Transverse colon (tissue), 4 donors: ENCODE results near the gene G3BP2. TPM values are rescaled to one million over a fixed set of nuclear protein-coding genes. Genes with fewer than 3 reads are reported as not detected.

ENCODE experiments used
- DNase-seq: peaks from one replicate; pipeline ENCODE4 v3.0.0-alpha.2; 2019
- H3K27ac ChIP-seq, 4 donors: fragments of 200-600 bp; sonication (generic); 2 replicates each; pipeline ENCODE4 v1.5.1; 2016 to 2018; ENCODE audit warnings: inconsistent platforms in 4 of 4
- H3K27me3 ChIP-seq: fragments of 200-600 bp; sonication (generic); 2 replicates; pipeline ENCODE4 v1.5.1; 2017; ENCODE audit warnings: inconsistent platforms
- H3K36me3 ChIP-seq, 4 donors: fragments of 200-600 bp; sonication (generic); 2 replicates each; pipeline ENCODE4 v1.5.1; 2017 to 2019; ENCODE audit warnings: inconsistent platforms in 4 of 4
- H3K4me1 ChIP-seq, 4 donors: fragments of 200-600 bp; sonication (generic); 2 replicates each; pipeline ENCODE4 v1.5.1; 2017 to 2020; ENCODE audit warnings: inconsistent platforms in 4 of 4
- H3K4me3 ChIP-seq, 4 donors: fragments of 200-600 bp; sonication (generic); 1 replicate in 1 of 4; 2 replicates in 3 of 4; pipeline versions ENCODE4 v1.5.1 to v1.6.1; 2017 to 2019; ENCODE audit warnings: inconsistent platforms in 4 of 4
- H3K9me3 ChIP-seq, 2 donors: fragments of 200-600 bp; sonication (generic); 2 replicates each; pipeline ENCODE4 v1.5.1; 2017 to 2019; ENCODE audit warnings: inconsistent platforms in 2 of 2
- CTCF ChIP-seq, 5 experiments: fragments of 200-600 bp in 3 of 5; fragments of 450-650 bp in 2 of 5; sonication (generic) in 3 of 5; IDR thresholded peaks; 1 replicate in 2 of 5; 2 replicates in 3 of 5; pipeline ENCODE4 v1.5.1; 2016 to 2017; ENCODE audit warnings: antibody characterized with exemption in 5 of 5, inconsistent platforms in 3 of 5, mild to moderate bottlenecking in 2 of 5, moderate library complexity in 1 of 5
- EP300 ChIP-seq: sonication (generic); formaldehyde crosslinking; IDR thresholded peaks from one replicate; pipeline ENCODE4 v1.6.1; 2017; ENCODE audit warnings: antibody characterized with exemption, low read depth
- POLR2A ChIP-seq: fragments of 450-650 bp; IDR thresholded peaks from one replicate; pipeline ENCODE4 v1.6.1; 2016; ENCODE audit warnings: antibody characterized with exemption, mild to moderate bottlenecking, moderate library complexity
- POLR2AphosphoS5 ChIP-seq, 3 donors: sonication (generic); formaldehyde crosslinking; IDR thresholded peaks; one replicate each; pipeline ENCODE4 v1.6.1; 2016; ENCODE audit warnings: antibody characterized with exemption in 3 of 3
- WGBS, 2 donors: methylation state at CpG; one replicate each; pipeline ENCODE4 v1.1.5; 2018; ENCODE audit warnings: low coverage in 1 of 2; 5-methylcytosine and 5-hydroxymethylcytosine counted together
- in situ Hi-C, 4 donors: fragments of 200-750 bp; cut with MboI; loops; one replicate each; pipeline versions ENCODE4 v1.15.0 to v1.15.1; 2017; ENCODE audit warnings: low sequenced_read_pairs in 3 of 4, low pct_ligation_motif_present in 1 of 4, low pct_unique_long_range_greater_than_20kb in 1 of 4
- intact Hi-C: fragments of 100-400 bp; cut with DNase I; formaldehyde crosslinking; loops from one replicate; pipeline ENCODE4 v1.15.1; 2023; ENCODE audit warnings: low total_unique reads
- total RNA-seq, 4 donors: library from RNA; depleted of rRNA; stranded (reverse); fragments of >200 nt; gene quantifications; one replicate each; pipeline ENCODE4 v1.1.0, GENCODE V29; 2016

The G3BP2 gene
- total RNA-seq, 4 donors from 2014 or later: 50.7 to 110 (median 88.0) TPM

- in situ Hi-C loops: loop anchor here in 1 of 4 donors (10.0 kb wide), 1 partner anchor 46 kb away; the partner anchor contains the start of gene USO1
- H3K36me3 ChIP-seq: no peaks in the 10 kb centered on the region
- no peak overlapping the region for H3K27ac ChIP-seq
- H3K4me1 ChIP-seq: peaks cover 3 to 12% (median 4%) of the 10 kb centered on the region in 4 donors
- no peaks in the 10 kb centered on the region for H3K9me3 ChIP-seq
- no peak for TF ChIP-seq CTCF (IDR thresholded peaks at IDR 0.05)
- no peak for TF ChIP-seq EP300
- TF ChIP-seq POLR2A: no peak
- H3K4me3 ChIP-seq: no peak overlapping the region
- no peaks in the 10 kb centered on the region for H3K27me3 ChIP-seq
- intact Hi-C loops: loop anchor here (5.0 kb wide), 1 partner anchor 43 kb away; the partner anchor contains the start of gene USO1
- no peak for DNase-seq
These were observed 5.8 kb upstream of the G3BP2 start for GRCh38 chr4:75678965-75679364.

GRCh38 chr4:75678473-75678872 is 5.3 kb upstream of the G3BP2 start:
- no peak for TF ChIP-seq POLR2AphosphoS5 (IDR thresholded peaks at IDR 0.05)
- no peak for TF ChIP-seq CTCF (IDR thresholded peaks at IDR 0.05)
- TF ChIP-seq EP300: no peak
- no peak for TF ChIP-seq POLR2A
- Histone ChIP-seq H3K27ac (no peak overlapping the region), H3K4me1 (peaks cover 6 to 16% (median 8%) of the 10 kb centered on the region in 4 donors), H3K4me3 (no peak overlapping the region), H3K36me3 (no peaks in the 10 kb centered on the region), H3K27me3 (no peaks in the 10 kb centered on the region), H3K9me3 (no peaks in the 10 kb centered on the region)
- intact Hi-C loops (loop anchor here (5.0 kb wide), 1 partner anchor 44 kb away; the partner anchor contains the start of gene USO1), in situ Hi-C loops (loop anchor here in 1 of 4 donors (10.0 kb wide), 1 partner anchor 46 kb away; the partner anchor contains the start of gene USO1)
- no peak for DNase-seq

GRCh38 chr4:75675004-75675531 is 1.9 kb upstream of the G3BP2 start:
- H3K27me3 ChIP-seq: no peaks in the 10 kb centered on the region
- WGBS, 2 donors: 60 to 73% methylated on average over 3 to 11 of the region's 11 CpGs
- peaks cover 17 to 37% (median 23%) of the 10 kb centered on the region in 4 donors for H3K4me1 ChIP-seq
- no peak overlapping the region for H3K4me3 ChIP-seq
- H3K27ac ChIP-seq: peak overlapping the region; percentile 92 to 100 (median 96)
- TF ChIP-seq CTCF (IDR thresholded peaks at IDR 0.05): no peak
- TF ChIP-seq EP300: no peak
- TF ChIP-seq POLR2AphosphoS5 (IDR thresholded peaks at IDR 0.05): peak in 1 of 3 donors; percentile 25
- TF ChIP-seq POLR2A: peak; percentile 25
- intact Hi-C loops (loop anchor here (5.0 kb wide), 1 partner anchor 47 kb away; the partner anchor contains the start of gene USO1), in situ Hi-C loops (loop anchor here in 1 of 4 donors (10.0 kb wide), 1 partner anchor 50 kb away; the partner anchor contains the start of gene USO1)
- no peaks in the 10 kb centered on the region for H3K36me3 ChIP-seq
- no peak for DNase-seq
- H3K9me3 ChIP-seq: no peaks in the 10 kb centered on the region

GRCh38 chr4:75673959-75674328 is 733 bp upstream of the G3BP2 start:
- peak overlapping the region; percentile 92 to 100 (median 96) for H3K27ac ChIP-seq
- H3K36me3 ChIP-seq: no peaks in the 10 kb centered on the region
- H3K9me3 ChIP-seq: no peaks in the 10 kb centered on the region
- DNase-seq: no peak
- intact Hi-C loops: no loop called here
- H3K27me3 ChIP-seq: no peaks in the 10 kb centered on the region
- TF ChIP-seq CTCF (IDR thresholded peaks at IDR 0.05): no peak
- no peak for TF ChIP-seq POLR2A
- no peak for TF ChIP-seq EP300
- TF ChIP-seq POLR2AphosphoS5 (IDR thresholded peaks at IDR 0.05): no peak
- in situ Hi-C loops: loop anchor here in 1 of 4 donors (10.0 kb wide), 1 partner anchor 51 kb away; the partner anchor contains the start of gene USO1
- peak overlapping the region; percentile 1 to 83 (median 77) for H3K4me3 ChIP-seq
- 31 to 32% methylated on average over 5 of the region's 5 CpGs for WGBS, 2 donors
- H3K4me1 ChIP-seq: peaks cover 17 to 48% (median 25%) of the 10 kb centered on the region in 4 donors
